Fibroblast of upper back skin (primary cell): Measurements from ENCODE around the gene BPIFB6.

Source experiments
- DNase-seq: peaks from one replicate; pipeline ENCODE4 v3.0.0-alpha.2; 2013

BPIFB6 gene

GRCh38 chr20:33031531-33031930 is at the start of gene BPIFB6:
BPIFB6 (plus strand) TSS chr20:33031648; CDS start chr20:33031648, 0 bp downstream.
- DNase-seq, result no peak

GRCh38 chr20:32982617-32983458 is 48.6 kb upstream of the BPIFB6 start:
- no peak for DNase-seq

GRCh38 chr20:32983459-32984112 is 47.9 kb upstream of the BPIFB6 start:
- DNase-seq, result no peak

- DNase-seq, result no peak
Measured at GRCh38 chr20:32984196-32984595, 47.3 kb upstream of the BPIFB6 start.

- no peak for DNase-seq
Measured at GRCh38 chr20:32984631-32985354, 46.7 kb upstream of the BPIFB6 start.

GRCh38 chr20:32985596-32985995 is 45.9 kb upstream of the BPIFB6 start:
- DNase-seq, result no peak

- no peak for DNase-seq
Measured at GRCh38 chr20:32986331-32986966, 45.0 kb upstream of the BPIFB6 start.

GRCh38 chr20:32987044-32987825 is 44.2 kb upstream of the BPIFB6 start:
- DNase-seq, result no peak

- no peak for DNase-seq
Measured at GRCh38 chr20:32988008-32988407, 43.4 kb upstream of the BPIFB6 start.

- DNase-seq, result no peak
Measured at GRCh38 chr20:32989507-32990283, 41.8 kb upstream of the BPIFB6 start.

- no peak for DNase-seq
Measured at GRCh38 chr20:32990426-32990825, 41.0 kb upstream of the BPIFB6 start.

GRCh38 chr20:32991383-32991782 is 40.1 kb upstream of the BPIFB6 start:
- no peak for DNase-seq

- DNase-seq, result no peak
Measured at GRCh38 chr20:32991792-32992641, 39.4 kb upstream of the BPIFB6 start.

GRCh38 chr20:32993496-32994050 is 37.9 kb upstream of the BPIFB6 start:
- DNase-seq, result no peak

GRCh38 chr20:32995802-32996201 is 35.6 kb upstream of the BPIFB6 start:
- no peak for DNase-seq

- no peak for DNase-seq
Measured at GRCh38 chr20:32997431-32997830, 34.0 kb upstream of the BPIFB6 start.

GRCh38 chr20:32999603-33000250 is 31.7 kb upstream of the BPIFB6 start:
- no peak for DNase-seq

GRCh38 chr20:33000802-33001466 is 30.5 kb upstream of the BPIFB6 start:
- DNase-seq, result no peak
